GM19468 (cell line): ENCODE results near the gene COL6A2.
"Not testable (repeated sequence)": the region's sequence is repeated elsewhere in the genome, so short reads cannot be mapped to it uniquely, and the experiment has no call there.

ENCODE experiments used
- ATAC-seq: cut with Tn5 transposase; IDR thresholded peaks from one replicate; pipeline ENCODE4 v1.9.1; 2021; ENCODE audit warnings: mild to moderate bottlenecking, moderate library complexity, moderate number of reproducible peaks; ENCODE audit not compliant: unreplicated experiment; ENCODE audit errors: extremely low read depth

The COL6A2 gene

DNA sequence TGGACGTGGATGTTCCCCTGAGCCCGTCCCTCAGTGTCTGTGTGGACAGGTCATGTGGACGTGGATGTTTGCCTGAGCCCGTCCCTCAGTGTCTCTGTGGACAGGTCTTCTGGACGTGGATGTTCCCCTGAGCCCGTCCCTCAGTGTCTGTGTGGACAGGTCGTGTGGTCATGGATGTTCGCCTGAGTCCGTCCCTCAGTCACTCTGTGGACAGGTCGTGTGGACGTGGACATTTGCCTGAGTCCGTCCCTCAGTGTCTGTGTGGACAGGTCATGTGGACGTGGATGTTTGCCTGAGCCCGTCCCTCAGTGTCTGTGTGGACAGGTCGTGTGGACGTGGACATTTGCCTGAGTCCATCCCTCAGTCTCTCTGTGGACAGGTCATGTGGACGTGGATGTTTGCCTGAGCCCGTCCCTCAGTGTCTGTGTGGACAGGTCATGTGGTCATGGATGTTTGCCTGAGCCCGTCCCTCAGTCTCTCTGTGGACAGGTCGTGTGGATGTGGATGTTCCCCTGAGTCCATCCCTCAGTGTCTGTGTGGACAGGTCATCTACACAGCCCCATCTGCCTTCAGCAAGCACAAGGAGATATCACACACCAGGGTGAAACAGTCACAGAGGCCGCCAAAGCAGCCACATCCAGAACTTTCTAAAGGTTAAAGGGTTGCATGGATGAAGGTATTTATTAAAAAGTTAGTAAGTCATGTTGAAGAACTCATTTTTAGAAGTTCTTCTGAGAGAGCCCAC, 38.0 kb upstream of the COL6A2 start:
- ATAC-seq, result not testable (repeated sequence)

DNA sequence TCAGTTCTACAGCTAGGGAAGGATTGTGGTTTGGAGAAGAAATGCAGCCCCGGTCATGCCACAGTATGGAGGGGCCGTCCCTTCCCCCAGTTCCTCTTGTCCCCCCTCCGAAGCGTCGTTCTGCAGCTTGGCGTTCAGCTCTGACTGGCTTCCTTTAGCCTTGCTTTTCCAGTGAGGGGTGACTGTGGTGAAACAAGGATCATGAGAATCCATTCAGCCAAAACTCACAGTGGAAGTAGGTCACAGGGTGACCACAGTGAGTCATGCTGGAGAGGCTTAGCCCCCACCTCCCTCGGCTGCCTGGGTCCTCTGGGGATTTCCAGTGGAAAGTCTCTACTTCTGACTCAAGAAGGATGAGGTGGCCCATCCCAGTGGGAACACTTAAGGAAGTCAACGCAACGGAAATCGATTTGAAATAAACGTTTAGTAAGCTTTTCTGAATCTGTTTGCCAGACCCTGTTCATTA, 37.3 kb upstream of the COL6A2 start:
- ATAC-seq, result no peak

DNA sequence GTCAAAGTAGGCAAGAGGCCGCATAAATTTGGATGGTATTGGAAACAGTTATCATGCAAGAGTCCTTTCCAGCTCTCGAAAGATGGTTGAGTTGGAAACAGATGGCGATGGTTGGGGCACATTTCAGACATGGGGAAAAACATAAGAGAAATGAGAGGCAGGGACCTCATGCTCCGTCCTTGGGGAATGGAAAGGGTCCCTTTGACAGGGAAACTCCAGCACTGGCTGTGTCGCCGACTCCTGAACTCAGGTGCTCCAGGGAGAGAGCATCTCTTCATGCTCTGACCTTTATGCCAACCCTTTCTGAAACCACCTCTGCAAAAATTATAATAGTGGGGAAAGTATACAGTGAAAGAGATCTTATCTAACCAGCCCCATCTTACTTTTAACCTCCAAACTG, 36.8 kb upstream of the COL6A2 start:
- ATAC-seq, result no peak

DNA sequence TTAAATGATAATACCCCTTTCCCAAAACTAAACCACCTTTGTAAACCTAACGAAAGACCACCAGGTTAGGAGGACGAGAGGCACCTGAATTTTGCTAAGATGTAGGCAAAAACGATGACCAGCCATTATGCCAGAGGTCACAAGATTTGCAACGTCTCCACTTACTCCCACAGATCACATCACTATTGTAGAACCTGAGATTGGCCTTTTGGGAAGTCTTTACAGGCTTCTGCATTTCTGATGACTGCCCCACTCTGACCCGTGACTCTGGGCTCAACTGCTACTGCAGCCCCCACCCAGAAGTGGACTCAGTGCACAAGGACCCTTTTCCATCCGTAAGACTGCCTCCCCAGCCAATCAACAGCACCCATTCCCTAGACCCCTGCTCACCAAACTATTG, 36.4 kb upstream of the COL6A2 start:
- no peak for ATAC-seq

DNA sequence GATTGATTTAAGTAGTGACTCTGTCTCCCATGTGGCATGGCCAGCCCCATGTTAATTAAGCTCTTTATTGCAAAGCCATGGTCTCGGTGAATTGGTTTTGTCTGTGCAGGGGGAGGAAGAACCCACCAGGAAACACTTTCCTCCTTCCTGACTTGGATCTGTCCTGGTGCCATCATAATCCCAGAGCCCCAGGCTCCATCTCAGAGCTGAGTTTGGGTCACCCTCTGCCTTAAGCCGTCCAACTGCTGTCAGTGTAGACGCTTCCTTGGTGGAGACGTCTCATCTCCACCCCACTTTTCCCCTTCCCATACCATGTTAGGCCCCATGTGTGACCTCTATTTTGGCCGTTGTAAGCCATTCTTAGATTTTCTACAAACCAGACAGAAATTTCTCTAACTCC, 36.0 kb upstream of the COL6A2 start:
- ATAC-seq, result no peak

DNA sequence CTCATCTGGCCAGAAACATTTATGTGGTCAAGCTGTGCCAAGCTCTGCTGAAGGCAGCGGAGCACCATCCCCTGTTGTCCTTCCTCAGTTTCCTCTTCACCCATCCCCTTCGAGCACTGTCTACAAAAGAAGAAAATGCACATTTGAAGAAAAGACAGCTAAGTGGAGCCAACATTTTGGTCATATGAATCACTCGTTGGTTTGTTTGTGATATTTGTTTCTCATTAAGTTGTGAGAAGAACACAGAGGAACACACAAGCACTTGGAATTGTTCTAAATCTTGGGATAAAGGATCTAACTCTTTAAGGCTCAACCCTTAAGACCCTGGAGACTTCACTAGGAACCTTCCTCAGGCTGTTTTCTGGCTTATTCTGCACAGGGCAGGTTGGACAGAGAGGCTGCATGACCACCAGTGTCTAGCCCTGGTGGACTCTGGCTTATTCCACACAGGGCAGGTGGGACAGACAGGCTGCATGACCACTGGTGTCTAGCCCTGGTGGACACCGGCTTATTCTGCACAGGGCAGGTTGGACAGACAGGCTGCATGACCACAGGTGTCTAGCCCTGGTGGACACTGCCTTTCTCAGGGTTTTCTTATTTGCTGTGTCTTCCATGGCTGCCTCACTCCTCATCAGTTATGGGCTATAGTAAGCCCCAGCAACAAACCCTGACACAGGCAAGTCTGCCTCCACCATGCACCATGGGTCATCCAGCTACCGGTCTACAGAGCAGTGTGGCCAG, 35.3 kb upstream of the COL6A2 start:
- no peak for ATAC-seq

DNA sequence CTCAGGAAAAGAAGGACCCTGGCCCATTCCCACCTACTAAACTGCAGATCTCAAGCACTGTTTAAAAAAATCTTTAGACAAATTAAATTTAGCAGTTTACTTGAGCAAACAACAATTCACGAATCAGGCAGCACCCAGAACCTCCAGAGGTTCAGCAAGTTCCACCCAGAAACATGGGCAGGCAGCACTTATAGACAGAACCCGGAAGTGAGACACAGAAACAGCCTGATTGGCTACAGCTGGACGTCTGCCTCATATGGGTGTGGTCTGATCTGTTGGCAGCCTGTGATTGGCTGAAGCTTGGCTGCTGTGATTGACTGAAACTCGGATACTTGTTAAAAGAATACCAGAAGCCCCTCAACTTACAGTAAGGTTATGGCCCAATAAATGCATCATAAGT, 34.7 kb upstream of the COL6A2 start:
- no peak for ATAC-seq

DNA sequence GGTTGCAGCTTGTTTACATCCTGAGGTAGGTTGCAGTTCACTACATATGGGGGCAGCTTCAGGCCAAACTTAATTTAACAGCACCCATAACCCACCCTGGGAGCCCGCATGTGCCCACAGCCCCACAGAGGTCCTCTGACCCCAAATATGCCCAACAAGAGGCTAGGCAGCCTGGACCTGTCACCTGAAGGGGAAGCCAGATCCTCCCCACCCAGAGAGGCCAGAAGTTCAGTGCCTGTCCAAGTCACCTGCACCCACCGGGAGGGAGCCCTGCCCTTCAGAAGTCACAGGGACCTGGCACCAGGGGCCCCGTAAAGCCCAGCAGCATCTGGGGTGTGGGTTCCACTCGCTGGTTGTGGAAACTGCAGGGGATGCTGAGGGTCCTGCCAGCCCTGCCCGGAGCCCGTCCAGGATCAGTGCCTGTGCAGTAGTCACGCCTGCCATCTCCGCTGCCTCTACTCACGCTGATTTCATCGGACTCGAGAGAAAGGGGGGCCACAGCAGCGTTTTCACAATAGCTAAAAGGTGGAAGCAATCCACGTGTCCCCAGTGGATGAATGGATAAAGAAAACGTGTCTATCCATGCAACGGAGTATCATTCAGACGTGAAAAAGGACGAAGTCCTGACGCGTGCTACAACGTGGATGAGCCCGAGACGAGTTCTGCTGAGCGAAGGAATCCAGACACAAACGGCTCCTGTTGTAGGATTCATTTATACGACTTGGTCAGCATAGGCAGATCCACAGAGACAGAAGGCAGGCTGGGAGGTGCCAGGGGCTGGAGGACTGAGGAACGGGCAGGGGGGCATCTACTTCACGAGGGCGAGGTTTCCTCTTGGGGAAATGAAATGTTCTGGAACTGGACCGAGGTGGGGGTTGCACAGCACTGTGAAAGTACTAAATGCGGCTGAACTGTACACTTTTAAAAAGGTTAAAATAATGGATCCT, 33.9 kb upstream of the COL6A2 start:
- no peak for ATAC-seq

DNA sequence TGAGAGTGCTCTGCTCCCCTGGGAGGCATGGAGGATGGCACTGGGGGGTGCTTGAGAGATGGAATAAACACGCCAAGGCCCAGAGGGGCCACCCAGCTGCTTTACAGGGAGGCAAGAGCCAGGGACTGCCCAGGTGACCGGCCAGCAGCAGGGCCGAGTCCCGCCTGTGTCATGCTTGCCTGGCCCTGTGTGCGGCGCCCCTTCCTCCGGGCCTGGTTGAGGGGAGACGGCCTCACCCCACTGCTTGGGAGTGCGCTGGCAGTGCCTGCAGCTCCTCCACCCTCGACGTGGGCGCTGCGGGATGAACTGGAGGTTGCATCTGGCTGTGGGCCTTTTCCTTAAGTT, 33.1 kb upstream of the COL6A2 start:
- no peak for ATAC-seq

DNA sequence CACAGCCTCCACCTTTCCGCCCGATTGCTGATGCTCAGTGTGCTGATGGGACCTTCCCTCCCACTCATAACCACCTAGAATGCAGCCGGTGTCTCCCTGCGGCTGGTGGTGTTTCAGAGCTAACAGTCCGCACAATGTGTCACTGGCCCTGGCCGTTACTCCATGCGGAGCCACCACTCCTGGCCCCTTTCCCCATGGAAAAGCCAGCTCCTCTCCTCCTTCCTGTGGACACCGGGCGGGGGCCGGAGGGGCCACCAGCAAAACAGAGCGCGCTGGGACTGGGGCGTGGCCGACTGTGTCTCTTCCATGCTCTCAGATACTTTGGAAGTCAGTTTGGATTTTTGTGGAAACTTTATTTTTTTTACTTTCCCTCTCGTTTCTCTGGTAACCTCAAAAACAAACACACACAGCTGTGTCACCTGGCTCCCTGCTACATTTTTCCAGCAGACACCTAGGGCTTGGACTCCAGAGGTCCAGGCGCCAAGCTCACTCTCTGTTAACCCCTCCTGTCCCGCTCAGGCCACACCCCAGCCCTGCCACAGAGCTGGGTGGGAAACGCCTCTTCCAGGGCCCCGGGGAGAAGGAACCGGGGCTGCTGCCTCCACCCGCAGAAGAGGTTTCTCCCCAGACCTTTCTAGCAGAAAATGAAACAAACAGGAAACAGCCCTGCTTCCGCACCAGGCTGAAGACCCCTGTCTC, 32.5 kb upstream of the COL6A2 start:
- no peak for ATAC-seq

DNA sequence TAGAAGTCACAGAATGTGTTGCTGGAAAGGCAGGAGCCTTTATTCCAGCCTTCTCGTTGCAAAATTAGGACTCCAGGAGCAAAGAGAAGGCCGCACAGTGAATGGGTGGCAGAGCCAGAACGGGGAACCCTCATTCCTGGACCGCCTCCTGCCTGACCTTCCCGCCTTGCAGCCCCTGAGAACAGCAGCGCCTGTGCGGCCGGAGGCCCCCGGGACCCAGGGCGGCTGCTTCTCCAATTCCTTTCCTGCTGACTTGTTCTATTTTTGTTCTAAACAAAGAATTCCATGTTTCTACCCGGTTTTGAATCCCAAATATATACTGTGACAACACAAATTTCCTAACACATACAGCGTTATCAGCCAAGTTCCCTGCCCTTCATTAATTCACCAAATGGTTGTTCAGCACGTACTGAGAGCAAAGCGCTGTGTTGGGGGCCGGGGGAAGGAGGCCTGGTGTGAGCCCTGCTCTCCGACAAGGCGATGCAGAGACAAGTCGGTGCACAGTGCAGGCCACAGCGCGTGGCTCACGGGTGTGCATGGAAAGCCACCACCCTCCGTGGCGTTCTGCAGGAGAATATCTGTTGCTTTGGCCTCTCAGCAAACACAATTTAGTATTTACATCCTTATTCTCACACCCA, 31.9 kb upstream of the COL6A2 start:
- no peak for ATAC-seq

DNA sequence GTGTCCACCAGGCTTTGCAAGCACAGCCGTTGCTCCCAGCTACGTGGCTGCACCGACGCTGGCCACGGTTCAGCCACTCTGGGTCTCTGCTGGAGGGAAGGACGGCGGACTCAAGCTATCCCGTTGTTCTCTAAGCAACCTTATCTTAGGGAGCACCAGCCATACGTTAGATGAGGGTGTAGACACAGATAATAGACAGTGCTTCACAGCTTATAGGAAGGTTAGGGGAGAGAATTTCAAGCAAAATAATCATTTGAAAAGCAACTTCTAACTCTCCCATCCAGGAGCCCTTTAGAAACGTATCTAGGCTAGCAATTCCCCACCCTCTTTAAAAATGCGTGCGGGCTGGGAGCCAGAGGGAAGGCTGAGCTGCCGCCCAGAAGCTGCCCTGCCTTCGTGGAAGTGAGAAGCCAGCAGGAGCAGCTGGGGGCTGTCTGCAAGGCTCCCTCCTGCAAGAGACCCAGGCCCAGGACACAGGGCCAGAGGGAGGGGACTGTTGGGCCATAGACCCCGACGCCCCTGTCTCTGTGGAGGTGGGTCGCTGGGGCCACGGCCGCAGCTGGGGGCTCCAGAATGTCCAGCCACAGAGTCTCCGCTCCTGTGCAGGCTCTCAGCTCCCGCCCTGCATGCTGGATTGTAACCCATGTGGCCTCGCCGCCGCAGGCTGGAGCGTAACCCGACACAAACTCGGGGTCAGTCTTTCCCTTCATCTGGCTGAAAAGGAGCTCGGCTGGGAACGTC, 31.2 kb upstream of the COL6A2 start:
- ATAC-seq, result no peak

DNA sequence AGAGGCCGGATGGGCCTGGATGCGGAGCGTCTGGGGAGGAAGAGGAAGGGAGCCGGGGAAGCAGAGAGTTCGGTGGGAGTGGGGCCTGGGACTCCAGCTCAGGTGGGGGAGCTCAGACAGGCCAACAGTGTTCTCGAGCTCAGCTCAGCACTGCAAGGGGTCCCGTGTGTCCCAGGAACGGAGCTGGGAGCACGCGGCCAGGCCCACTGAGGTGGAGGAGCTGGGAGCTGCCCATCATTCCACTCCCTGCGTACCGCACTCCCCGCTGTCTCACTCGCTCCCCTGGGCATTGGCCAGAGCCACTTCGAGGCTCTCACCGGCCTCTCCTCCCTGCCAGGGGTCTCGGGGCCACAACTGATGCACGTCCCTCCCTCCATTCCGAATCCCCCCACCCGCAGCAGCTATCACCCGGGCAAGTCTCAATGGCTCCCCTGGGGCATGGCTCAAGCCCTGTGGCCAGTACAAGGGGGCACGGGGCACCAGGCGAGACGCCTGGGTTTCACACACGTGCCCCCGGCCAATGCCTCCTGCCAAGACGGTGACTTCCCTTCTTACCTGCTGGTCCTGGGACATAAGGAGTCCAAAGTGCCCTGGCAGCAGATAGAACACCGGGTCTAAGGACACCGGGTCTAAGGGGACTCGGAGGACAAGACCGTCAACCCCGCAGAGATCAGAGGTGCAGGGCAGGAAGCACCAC, 30.3 kb upstream of the COL6A2 start:
- ATAC-seq, result no peak

DNA sequence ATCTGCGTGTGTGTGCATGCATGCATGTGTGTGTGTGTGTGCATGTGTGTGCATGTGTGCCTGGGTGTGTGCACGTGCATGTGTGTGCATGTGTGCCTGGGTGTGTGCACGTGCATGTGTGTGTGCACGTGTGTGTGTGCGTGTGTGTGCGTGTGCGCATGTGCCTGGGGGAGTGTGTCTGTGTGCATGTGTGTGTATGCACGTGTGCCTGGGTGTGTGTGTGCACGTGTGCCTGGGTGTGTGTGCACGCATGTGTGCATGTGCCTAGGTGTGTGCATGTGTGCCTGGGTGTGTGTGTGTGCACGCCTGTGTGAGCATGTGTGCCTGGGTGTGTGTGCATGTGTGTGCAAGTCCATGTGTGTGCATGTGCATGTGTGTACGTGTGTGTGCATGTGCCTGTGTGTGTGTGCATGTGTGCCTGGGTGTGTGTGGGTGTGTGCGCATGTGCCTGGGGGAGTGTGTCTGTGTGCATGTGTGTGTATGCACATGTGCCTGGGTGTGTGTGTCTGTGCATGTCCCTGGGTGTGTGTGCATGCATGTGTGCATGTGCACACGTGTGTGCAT, 29.3 kb upstream of the COL6A2 start:
- ATAC-seq, result no peak

DNA sequence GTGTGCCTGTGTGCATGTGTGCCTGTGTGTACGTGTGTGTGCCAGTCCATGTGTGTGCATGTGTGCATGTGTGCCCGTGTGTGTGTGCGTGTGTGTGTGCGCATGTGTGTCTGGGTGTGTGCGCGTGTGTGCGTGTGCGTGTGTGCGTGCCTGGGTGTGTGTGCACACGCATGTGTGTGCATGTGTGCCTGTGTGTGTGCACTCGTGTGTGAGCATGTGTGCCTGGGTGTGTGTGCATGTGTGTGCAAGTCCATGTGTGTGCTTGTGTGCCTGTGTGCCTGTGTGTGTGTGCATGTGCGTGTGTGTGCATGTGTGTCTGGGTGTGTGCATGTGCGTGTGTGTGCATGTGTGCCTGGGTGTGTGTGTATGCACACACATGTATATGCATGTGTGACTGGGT, 28.7 kb upstream of the COL6A2 start:
- ATAC-seq, result no peak

DNA sequence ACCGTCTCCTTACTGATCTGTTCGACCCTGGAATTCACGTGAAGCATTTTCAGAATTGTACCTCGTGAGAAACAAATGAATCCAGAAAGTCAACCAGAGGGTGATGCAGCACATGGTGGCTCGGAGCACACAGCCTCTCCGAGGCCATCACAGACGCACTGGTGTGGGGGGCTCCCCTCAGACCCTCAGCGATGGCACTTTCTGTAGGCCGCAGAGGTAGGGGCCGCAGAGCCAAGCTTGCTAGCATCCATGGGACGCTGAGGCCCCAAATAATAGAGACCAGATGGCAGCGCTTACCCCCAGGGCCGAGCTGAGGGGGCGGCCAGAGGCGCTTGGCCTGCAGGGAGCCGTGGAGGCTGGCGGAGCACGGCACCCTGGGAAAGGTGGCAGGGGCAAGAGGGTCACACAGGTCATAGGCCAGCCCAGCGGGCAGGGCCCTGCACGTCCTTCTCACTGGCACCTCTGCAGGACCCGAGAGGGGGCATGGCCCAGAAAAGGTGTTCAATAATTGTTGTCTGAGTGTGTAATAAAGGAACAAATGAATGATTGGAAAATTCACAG, 28.1 kb upstream of the COL6A2 start:
- ATAC-seq, result no peak

DNA sequence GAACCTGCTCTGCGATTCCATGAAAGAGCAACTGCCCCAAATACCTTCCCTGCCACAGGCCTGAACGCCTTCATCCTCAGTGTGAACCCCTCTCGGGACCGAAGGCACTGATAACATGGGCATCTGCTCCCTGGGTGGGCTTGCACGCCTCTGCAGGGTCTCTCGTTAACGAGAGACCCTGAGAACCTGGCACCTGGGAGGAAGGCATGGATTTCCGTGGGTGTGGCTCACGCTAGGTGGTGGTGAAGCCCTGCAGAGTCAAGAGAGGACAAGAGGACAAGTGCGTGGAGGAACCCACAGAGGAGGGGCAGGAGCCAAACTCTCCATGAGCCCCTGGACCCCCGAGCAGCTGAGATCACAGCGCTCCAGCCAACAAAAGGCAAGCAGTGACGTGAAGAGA, 26.8 kb upstream of the COL6A2 start:
- ATAC-seq, result no peak

DNA sequence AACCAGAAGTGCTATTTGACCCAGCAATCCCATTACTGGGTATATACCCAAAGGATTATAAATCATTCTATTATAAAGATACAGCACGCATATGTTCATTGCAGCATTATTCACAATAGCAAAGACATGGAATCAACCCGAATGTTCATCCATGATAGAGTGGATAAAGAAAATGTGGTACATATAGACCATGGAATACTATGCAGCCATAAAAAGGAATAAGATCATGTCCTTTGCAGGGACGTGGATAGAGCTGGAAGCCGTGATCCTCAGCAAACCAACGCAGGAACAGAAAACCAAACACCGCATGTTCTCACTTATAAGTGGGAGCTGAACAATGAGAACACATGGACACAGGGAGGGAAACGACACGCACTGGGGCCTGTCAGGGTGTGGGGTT, 21.2 kb upstream of the COL6A2 start:
- ATAC-seq, result not testable (repeated sequence)
